Peyer's patch (tissue), 4 donors: ENCODE data around the gene TMEM237. TPM values are rescaled to one million over a fixed set of nuclear protein-coding genes. Genes with fewer than 3 reads are reported as not detected.
"Not testable (repeated sequence)": the region's sequence is repeated elsewhere in the genome, so short reads cannot be mapped to it uniquely, and the experiment has no call there.

Source experiments
- DNase-seq, 3 donors: peaks; one replicate each; pipeline ENCODE4 v3.0.0-alpha.2; 2017 to 2019
- H3K27ac ChIP-seq, 4 donors: fragments of 200-600 bp; sonication (generic); one replicate each; pipeline ENCODE4 v1.5.1; 2016 to 2019
- H3K27me3 ChIP-seq, 2 donors: fragments of 200-600 bp; sonication (generic); one replicate each; pipeline ENCODE4 v1.5.1; 2019
- H3K36me3 ChIP-seq, 3 donors: fragments of 200-600 bp; sonication (generic); one replicate each; pipeline ENCODE4 v1.5.1; 2016 to 2019
- H3K4me1 ChIP-seq, 4 donors: fragments of 200-600 bp; sonication (generic); one replicate each; pipeline ENCODE4 v1.5.1; 2016 to 2019
- H3K4me3 ChIP-seq, 4 donors: fragments of 200-600 bp; sonication (generic); 1 replicate in 3 of 4; 2 replicates in 1 of 4; pipeline ENCODE4 v1.5.1; 2016 to 2019; ENCODE audit warnings: mild to moderate bottlenecking in 1 of 4
- H3K9me3 ChIP-seq, 4 donors: fragments of 200-600 bp; sonication (generic); one replicate each; pipeline ENCODE4 v1.5.1; 2016 to 2019; ENCODE audit warnings: mild to moderate bottlenecking in 1 of 4
- CTCF ChIP-seq, 6 experiments: fragments of 450-650 bp in 4 of 6; fragments of 200-600 bp in 2 of 6; sonication (generic) in 1 of 6; IDR thresholded peaks; one replicate each; pipeline ENCODE4 v1.5.1; 2017 to 2019; ENCODE audit warnings: antibody characterized with exemption in 6 of 6, mild to moderate bottlenecking in 3 of 6, moderate library complexity in 1 of 6
- POLR2A ChIP-seq, 2 donors: fragments of 450-650 bp; IDR thresholded peaks; one replicate each; pipeline ENCODE4 v1.5.1; 2017; ENCODE audit warnings: antibody characterized with exemption in 2 of 2, mild to moderate bottlenecking in 2 of 2, moderate library complexity in 2 of 2
- total RNA-seq, 4 donors: library from RNA; depleted of rRNA; stranded (reverse); fragments of >200 nt; gene quantifications; one replicate each; pipeline ENCODE4 v1.1.0, GENCODE V29; 2016

TMEM237 gene
- total RNA-seq, 4 donors from 2014 or later = 2.7 to 13.2 (median 6.0) TPM

GRCh38 chr2:201674794-201675193 is 31.5 kb upstream of the TMEM237 start:
- no peak overlapping the region for H3K4me3 ChIP-seq
- no peaks in the 10 kb centered on the region for H3K36me3 ChIP-seq
- no peaks in the 10 kb centered on the region for H3K27me3 ChIP-seq
- DNase-seq = no peak
- H3K9me3 ChIP-seq = no peaks in the 10 kb centered on the region
- no peak for TF ChIP-seq CTCF (IDR thresholded peaks at IDR 0.05)
- no peak for TF ChIP-seq POLR2A (IDR thresholded peaks at IDR 0.05)
- no peak overlapping the region for H3K27ac ChIP-seq
- H3K4me1 ChIP-seq = no peaks in the 10 kb centered on the region

- Histone ChIP-seq H3K9me3 (no peaks in the 10 kb centered on the region), H3K4me1 (no peaks in the 10 kb centered on the region), H3K36me3 (no peaks in the 10 kb centered on the region), H3K27me3 (no peaks in the 10 kb centered on the region), H3K27ac (no peak overlapping the region), H3K4me3 (no peak overlapping the region)
- TF ChIP-seq CTCF (IDR thresholded peaks at IDR 0.05) (no peak), POLR2A (IDR thresholded peaks at IDR 0.05) (no peak)
- no peak for DNase-seq
Observed at GRCh38 chr2:201674298-201674697, 31.0 kb upstream of the TMEM237 start.

- H3K27me3 ChIP-seq = no peaks in the 10 kb centered on the region
- TF ChIP-seq POLR2A (IDR thresholded peaks at IDR 0.05) (no peak), CTCF (IDR thresholded peaks at IDR 0.05) (no peak)
Observed at GRCh38 chr2:201673546-201673945, 30.2 kb upstream of the TMEM237 start.

GRCh38 chr2:201671205-201671604 is 27.9 kb upstream of the TMEM237 start:
- not testable (repeated sequence) for H3K27ac ChIP-seq, H3K9me3 ChIP-seq, H3K4me3 ChIP-seq, H3K27me3 ChIP-seq, DNase-seq, H3K4me1 ChIP-seq, H3K36me3 ChIP-seq

More at GRCh38 chr2:201673546-201673945, 30.2 kb upstream of the TMEM237 start:
- DNase-seq = no peak
- Histone ChIP-seq H3K36me3 (no peaks in the 10 kb centered on the region), H3K9me3 (no peaks in the 10 kb centered on the region), H3K4me1 (no peaks in the 10 kb centered on the region), H3K27ac (no peak overlapping the region), H3K4me3 (no peak overlapping the region)

GRCh38 chr2:201669865-201670264 is 26.6 kb upstream of the TMEM237 start:
- Histone ChIP-seq H3K27ac (no peak overlapping the region), H3K36me3 (no peaks in the 10 kb centered on the region), H3K4me1 (no peaks in the 10 kb centered on the region), H3K4me3 (no peak overlapping the region), H3K9me3 (no peaks in the 10 kb centered on the region), H3K27me3 (no peaks in the 10 kb centered on the region)
- no peak for TF ChIP-seq POLR2A (IDR thresholded peaks at IDR 0.05)
- TF ChIP-seq CTCF (IDR thresholded peaks at IDR 0.05) = no peak
- no peak for DNase-seq

- no peak overlapping the region for H3K4me3 ChIP-seq
Observed at GRCh38 chr2:201668402-201668910, 25.2 kb upstream of the TMEM237 start.

More at GRCh38 chr2:201668402-201668910, 25.2 kb upstream of the TMEM237 start:
- no peaks in the 10 kb centered on the region for H3K27me3 ChIP-seq
- H3K27ac ChIP-seq = no peak overlapping the region
- TF ChIP-seq POLR2A (IDR thresholded peaks at IDR 0.05) (no peak), CTCF (IDR thresholded peaks at IDR 0.05) (no peak)
- H3K4me1 ChIP-seq = no peaks in the 10 kb centered on the region
- no peak for DNase-seq
- H3K36me3 ChIP-seq = no peaks in the 10 kb centered on the region
- no peaks in the 10 kb centered on the region for H3K9me3 ChIP-seq
